HG03066 (cell line): ENCODE measurements around the gene PEPD.
"Not testable (repeated sequence)": the region's sequence is repeated elsewhere in the genome, so short reads cannot be mapped to it uniquely, and the experiment has no call there.

Source experiments
- ATAC-seq: cut with Tn5 transposase; IDR thresholded peaks from one replicate; pipeline ENCODE4 v1.9.1; 2021; ENCODE audit warnings: low read depth; ENCODE audit not compliant: unreplicated experiment

PEPD gene

DNA sequence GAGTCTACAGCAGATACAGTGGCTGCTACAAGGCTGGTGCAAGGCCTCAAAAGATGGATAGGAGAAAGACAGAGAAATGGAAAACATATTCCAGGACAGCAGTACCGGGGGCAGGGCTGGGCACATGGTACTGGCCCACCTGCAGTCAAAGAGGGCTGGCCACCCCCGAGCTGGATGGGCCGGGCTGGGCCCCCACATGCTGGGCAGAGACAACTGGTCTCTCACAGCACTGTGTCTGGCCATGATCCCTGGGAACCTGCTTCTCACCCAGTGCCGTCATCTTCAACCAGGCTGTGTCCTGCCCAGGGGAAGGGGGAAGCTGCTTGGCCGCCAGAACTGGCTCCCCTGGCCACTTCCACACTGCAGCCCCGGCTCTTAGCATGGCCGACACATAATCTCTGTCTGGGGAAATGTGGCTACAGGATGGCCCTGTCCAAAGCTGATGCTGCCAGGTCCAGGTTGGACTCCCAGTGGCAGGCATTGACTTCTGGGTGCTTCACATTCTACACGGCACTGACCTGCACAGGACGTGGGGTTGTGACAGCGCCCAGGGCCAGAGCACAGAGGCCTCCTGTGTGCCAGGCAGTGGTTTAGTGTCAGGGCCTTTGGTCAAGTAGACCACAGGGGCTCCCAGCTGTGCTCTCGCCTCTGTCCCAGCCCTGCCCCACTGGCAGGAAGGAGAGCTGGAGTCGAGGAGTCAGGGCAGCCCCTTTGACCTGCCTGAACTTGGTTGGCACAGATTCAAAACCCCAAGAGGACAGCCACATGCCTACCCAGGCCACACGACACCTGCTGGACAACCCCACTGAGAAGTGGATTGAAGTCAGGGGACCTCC is 21.7 kb downstream of the PEPD start:
- no peak for ATAC-seq

- no peak for ATAC-seq
Observed at GRCh38 chr19:33499248-33499647, 22.3 kb downstream of the PEPD start.

DNA sequence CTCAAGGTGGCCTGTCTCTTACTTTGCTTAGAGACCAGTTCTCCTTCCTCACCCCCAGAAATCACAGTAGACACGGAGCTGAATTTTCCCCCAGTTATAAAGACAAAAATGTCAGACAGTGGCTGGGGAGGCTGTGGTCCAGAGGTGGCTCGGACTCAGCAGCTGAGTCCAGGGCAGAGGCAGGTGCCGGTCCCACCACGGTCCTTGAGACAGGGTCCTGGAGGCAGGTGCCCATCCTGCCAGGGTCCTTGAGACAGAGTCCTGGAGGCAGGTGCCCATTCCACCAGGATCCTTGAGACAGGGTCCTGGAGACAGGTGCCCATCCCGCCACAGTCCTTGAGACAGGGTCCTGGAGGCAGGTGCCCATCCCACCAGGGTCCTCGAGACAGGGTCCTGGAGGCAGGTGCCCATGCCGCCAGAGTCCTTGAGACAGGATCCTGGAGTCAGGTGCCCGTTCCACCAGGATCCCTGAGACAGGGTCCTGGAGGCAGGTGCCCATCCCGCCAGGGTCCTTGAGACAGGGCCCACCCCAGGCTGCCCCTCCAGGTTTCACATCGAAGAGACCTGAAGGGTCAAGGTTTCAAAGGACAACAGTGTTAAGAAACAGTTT is 23.1 kb downstream of the PEPD start:
- ATAC-seq: no peak

- ATAC-seq: no peak
Observed at GRCh38 chr19:33497778-33498175, 23.8 kb downstream of the PEPD start.

GRCh38 chr19:33497131-33497777 is 24.3 kb downstream of the PEPD start:
- no peak for ATAC-seq

GRCh38 chr19:33496038-33496895 is 25.3 kb downstream of the PEPD start:
- ATAC-seq: no peak

GRCh38 chr19:33493401-33494275 is 28.0 kb downstream of the PEPD start:
- no peak for ATAC-seq

DNA sequence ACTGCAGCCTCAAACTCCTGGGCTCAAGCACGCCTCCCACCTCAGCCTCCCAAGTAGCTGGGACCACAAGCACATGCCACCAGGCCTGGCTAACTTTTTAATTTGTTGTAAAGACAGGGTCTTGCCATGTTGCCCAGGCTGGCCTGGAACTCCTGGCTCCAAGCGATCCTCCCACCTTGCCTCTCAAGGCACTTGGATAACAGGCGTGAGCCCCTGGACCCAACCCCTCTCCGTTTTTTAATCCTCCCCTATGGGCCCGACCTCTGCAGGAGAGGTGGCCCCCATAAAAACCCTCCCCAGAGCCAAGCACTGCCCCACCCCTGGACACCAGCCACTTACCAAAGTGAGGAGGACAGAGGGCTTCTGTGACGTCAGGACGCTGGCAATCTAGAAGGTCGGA is 28.6 kb downstream of the PEPD start:
- no peak for ATAC-seq

- no peak for ATAC-seq
Observed at GRCh38 chr19:33492090-33492489, 29.5 kb downstream of the PEPD start.

- ATAC-seq: not testable (repeated sequence)
Observed at GRCh38 chr19:33490596-33490995, 31.0 kb downstream of the PEPD start.

DNA sequence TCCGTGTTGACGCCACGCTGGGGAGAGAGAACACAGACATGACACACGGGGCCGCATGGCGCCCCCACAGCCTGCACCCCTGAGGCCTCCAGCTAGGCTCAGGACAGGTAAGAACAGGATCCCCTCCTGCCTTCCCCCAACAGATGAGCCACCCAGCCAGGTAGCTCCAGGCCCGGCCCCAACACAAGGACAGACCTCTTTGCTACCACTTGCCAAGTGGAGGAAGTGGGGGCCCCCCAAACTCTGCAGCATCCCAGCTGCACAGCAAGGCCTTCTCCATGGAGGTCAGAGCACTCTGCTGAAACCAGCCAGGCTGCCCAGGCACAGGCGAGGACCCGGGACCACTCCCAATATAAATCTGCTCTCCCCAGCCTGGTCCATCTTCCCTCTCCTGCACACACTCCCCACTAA is 31.5 kb downstream of the PEPD start:
- no peak for ATAC-seq

DNA sequence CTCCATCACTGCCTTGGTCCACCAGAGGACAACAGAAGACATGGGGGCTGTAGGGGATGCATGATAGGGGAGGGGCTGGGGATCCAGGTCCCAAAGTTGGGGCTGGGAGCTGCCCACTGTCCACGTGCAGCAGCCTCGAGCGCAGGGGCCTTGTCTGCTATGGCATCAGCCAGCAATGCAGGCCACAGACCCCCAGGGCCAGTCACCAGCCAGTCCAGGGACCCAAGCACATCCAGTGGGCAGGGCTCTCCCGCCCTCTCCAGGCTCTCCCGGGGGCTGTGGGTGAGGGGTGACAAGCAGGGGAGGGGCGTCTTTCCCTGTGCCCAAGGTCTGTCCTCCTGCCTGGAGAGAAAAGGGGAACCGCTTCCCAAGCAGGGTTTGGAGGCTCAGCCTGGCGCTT is 32.8 kb downstream of the PEPD start:
- ATAC-seq: no peak

GRCh38 chr19:33487901-33488800 is 33.4 kb downstream of the PEPD start:
- no peak for ATAC-seq

DNA sequence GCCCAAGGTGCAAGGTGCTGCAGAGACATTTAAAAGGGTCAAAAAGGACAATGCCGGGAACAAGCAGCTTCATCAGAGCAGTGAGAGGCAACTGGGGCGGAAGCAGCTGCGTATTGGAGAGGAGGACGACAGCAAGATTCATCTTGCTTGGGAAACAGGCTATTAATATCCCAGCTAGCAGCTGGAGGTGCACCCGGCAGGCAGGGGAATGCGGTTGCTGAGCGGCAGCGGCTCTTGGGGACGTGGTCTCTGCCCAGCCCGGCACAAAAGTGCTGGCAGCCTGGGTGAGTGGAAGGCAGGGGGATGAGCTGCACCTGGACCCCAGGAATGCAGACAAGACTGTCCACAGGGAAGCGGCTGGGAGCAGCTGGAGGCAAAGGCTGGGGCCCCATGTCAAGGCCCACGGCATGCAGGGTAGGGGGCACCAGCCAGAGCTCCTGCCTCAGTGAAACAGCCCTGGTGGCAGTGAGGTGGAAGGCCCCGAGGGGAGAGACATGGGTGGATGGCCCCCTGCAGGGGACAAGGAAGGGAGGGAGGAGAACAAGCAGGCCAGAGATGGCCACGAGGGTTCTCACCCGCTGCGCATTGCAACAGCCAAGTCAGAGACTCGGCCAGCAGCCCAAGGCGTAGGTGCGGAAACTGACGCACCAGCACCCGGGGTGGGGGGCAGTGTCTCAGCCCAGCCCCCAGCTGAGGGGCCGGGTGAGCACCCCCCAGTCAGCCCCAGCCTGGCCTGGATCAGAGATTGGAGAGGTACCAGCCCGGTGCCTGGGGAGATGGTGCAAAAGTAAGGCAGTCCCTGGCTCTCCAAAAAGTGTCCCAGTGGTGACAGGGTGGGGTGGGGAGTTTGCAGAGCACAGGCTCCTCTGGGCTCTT is 34.4 kb downstream of the PEPD start:
- no peak for ATAC-seq

GRCh38 chr19:33486407-33486806 is 35.2 kb downstream of the PEPD start:
- ATAC-seq: no peak

DNA sequence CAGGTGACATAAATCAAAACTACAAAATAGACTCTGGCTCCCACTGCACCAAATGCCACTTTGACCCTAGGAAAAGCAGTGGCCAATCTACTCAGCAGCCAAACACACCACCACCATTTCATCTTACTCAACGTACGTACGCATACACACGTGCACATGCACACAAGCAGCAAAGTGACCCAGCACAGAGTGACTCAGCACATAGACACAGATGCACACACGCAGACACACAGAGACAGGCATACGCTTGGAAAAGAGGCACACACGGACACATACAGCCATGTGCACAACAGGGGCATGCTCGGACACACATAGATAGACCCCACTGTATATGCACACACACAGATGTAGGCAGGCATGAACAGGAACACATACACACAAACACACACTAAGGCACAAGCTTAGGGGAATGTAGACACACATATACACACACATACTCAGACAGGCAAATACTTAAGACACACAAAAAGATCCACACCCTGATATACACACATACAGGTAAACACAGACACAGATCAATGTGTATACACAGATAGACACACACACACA is 37.3 kb downstream of the PEPD start:
- no peak for ATAC-seq

DNA sequence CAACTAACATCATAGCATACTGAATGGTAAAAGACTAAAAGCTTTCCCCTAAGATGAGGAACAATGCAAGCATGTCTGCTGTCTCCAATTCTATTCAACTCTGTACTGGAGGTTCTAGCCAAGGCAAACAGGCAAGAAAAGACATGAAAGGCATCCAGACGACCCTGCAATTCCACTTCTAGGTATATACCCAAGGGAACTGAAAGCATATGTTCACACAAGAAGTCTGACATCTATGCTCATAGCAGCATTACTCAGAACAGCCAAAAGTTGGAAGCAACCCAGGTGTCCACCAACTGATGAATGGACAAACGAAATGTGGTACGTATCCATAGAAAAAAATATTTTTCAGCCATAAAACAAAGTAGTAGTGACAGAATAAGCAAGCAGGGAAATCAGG is 39.1 kb downstream of the PEPD start:
- ATAC-seq: no peak

GRCh38 chr19:33481863-33482262 is 39.7 kb downstream of the PEPD start:
- no peak for ATAC-seq
